ENCODE data around the gene ZNF586.

- TF ChIP-seq, protein P1, sequence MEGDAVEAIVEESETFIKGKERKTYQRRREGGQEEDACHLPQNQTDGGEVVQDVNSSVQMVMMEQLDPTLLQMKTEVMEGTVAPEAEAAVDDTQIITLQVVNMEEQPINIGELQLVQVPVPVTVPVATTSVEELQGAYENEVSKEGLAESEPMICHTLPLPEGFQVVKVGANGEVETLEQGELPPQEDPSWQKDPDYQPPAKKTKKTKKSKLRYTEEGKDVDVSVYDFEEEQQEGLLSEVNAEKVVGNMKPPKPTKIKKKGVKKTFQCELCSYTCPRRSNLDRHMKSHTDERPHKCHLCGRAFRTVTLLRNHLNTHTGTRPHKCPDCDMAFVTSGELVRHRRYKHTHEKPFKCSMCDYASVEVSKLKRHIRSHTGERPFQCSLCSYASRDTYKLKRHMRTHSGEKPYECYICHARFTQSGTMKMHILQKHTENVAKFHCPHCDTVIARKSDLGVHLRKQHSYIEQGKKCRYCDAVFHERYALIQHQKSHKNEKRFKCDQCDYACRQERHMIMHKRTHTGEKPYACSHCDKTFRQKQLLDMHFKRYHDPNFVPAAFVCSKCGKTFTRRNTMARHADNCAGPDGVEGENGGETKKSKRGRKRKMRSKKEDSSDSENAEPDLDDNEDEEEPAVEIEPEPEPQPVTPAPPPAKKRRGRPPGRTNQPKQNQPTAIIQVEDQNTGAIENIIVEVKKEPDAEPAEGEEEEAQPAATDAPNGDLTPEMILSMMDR (IDR thresholded peaks at IDR 0.05; ENCODE audit: low read depth, low read length, missing input control), result no peak
- TF ChIP-seq TAF1 (conservative IDR thresholded peaks at IDR 0.05) (no peak), YY1 (IDR thresholded peaks at IDR 0.05) (no peak), EGR1 (IDR thresholded peaks at IDR 0.05; ENCODE audit: low read depth in 2 of 2) (no peak), JUND (IDR thresholded peaks at IDR 0.05) (no peak), RAD21 (IDR thresholded peaks at IDR 0.05) (no peak), RXRA (IDR thresholded peaks at IDR 0.05) (no peak)
- TF ChIP-seq, protein P2, sequence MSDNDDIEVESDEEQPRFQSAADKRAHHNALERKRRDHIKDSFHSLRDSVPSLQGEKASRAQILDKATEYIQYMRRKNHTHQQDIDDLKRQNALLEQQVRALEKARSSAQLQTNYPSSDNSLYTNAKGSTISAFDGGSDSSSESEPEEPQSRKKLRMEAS (IDR thresholded peaks at IDR 0.05), result no peak
- TF ChIP-seq, protein P3, sequence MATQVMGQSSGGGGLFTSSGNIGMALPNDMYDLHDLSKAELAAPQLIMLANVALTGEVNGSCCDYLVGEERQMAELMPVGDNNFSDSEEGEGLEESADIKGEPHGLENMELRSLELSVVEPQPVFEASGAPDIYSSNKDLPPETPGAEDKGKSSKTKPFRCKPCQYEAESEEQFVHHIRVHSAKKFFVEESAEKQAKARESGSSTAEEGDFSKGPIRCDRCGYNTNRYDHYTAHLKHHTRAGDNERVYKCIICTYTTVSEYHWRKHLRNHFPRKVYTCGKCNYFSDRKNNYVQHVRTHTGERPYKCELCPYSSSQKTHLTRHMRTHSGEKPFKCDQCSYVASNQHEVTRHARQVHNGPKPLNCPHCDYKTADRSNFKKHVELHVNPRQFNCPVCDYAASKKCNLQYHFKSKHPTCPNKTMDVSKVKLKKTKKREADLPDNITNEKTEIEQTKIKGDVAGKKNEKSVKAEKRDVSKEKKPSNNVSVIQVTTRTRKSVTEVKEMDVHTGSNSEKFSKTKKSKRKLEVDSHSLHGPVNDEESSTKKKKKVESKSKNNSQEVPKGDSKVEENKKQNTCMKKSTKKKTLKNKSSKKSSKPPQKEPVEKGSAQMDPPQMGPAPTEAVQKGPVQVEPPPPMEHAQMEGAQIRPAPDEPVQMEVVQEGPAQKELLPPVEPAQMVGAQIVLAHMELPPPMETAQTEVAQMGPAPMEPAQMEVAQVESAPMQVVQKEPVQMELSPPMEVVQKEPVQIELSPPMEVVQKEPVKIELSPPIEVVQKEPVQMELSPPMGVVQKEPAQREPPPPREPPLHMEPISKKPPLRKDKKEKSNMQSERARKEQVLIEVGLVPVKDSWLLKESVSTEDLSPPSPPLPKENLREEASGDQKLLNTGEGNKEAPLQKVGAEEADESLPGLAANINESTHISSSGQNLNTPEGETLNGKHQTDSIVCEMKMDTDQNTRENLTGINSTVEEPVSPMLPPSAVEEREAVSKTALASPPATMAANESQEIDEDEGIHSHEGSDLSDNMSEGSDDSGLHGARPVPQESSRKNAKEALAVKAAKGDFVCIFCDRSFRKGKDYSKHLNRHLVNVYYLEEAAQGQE (IDR thresholded peaks at IDR 0.05), result no peak
- TF ChIP-seq, protein P4, sequence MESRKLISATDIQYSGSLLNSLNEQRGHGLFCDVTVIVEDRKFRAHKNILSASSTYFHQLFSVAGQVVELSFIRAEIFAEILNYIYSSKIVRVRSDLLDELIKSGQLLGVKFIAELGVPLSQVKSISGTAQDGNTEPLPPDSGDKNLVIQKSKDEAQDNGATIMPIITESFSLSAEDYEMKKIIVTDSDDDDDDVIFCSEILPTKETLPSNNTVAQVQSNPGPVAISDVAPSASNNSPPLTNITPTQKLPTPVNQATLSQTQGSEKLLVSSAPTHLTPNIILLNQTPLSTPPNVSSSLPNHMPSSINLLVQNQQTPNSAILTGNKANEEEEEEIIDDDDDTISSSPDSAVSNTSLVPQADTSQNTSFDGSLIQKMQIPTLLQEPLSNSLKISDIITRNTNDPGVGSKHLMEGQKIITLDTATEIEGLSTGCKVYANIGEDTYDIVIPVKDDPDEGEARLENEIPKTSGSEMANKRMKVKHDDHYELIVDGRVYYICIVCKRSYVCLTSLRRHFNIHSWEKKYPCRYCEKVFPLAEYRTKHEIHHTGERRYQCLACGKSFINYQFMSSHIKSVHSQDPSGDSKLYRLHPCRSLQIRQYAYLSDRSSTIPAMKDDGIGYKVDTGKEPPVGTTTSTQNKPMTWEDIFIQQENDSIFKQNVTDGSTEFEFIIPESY (IDR thresholded peaks at IDR 0.05), result no peak
Measured at GRCh38 chr19:57825511-57825910, 56.0 kb downstream of the ZNF586 start.

All from liver (tissue), 3 donors.